ENCODE results near the gene CNPY1. TPM values are rescaled to one million over a fixed set of nuclear protein-coding genes. Genes with fewer than 3 reads are reported as not detected.

The CNPY1 gene
- total RNA-seq, 1 donor from 2014 or later, result not detected

- no peaks in the 10 kb centered on the region for H3K36me3 ChIP-seq
- H3K9me3 ChIP-seq, result no peaks in the 10 kb centered on the region
- peaks cover 7% of the 10 kb centered on the region for H3K4me1 ChIP-seq
- no peak overlapping the region for H3K4me3 ChIP-seq
- no peak overlapping the region for H3K27ac ChIP-seq
- intact Hi-C loops (cut with DNase I), result no loop called here
- H3K27me3 ChIP-seq, result peaks cover 26% of the 10 kb centered on the region
- no peak for DNase-seq (ENCODE audit: extremely low spot score in 2 of 2)
- TF ChIP-seq POLR2A (IDR thresholded peaks at IDR 0.05) (no peak), POLR2AphosphoS5 (IDR thresholded peaks at IDR 0.05; ENCODE audit: insufficient read depth in 1 of 2, low read depth in 1 of 2) (no peak), CTCF (IDR thresholded peaks at IDR 0.05) (no peak)
Measured at GRCh38 chr7:155508376-155509358, 37.7 kb downstream of the CNPY1 start.

- TF ChIP-seq POLR2A (IDR thresholded peaks at IDR 0.05) (no peak), CTCF (IDR thresholded peaks at IDR 0.05) (no peak), POLR2AphosphoS5 (IDR thresholded peaks at IDR 0.05; ENCODE audit: insufficient read depth in 1 of 2, low read depth in 1 of 2) (no peak)
- Histone ChIP-seq H3K27me3 (peaks cover 26% of the 10 kb centered on the region), H3K36me3 (no peaks in the 10 kb centered on the region), H3K9me3 (no peaks in the 10 kb centered on the region), H3K27ac (no peak overlapping the region), H3K4me1 (peaks cover 7% of the 10 kb centered on the region), H3K4me3 (no peak overlapping the region)
- intact Hi-C loops (cut with DNase I), result no loop called here
- no peak for DNase-seq (ENCODE audit: extremely low spot score in 2 of 2)
Measured at GRCh38 chr7:155507576-155507975, 38.8 kb downstream of the CNPY1 start.

- no peaks in the 10 kb centered on the region for H3K9me3 ChIP-seq
- DNase-seq (ENCODE audit: extremely low spot score in 2 of 2), result no peak
- intact Hi-C loops (cut with DNase I), result no loop called here
- H3K27ac ChIP-seq, result no peak overlapping the region
- H3K4me1 ChIP-seq, result peaks cover 7% of the 10 kb centered on the region
- TF ChIP-seq POLR2AphosphoS5 (IDR thresholded peaks at IDR 0.05; ENCODE audit: insufficient read depth in 1 of 2, low read depth in 1 of 2) (no peak), CTCF (IDR thresholded peaks at IDR 0.05) (no peak), POLR2A (IDR thresholded peaks at IDR 0.05) (no peak)
- H3K36me3 ChIP-seq, result no peaks in the 10 kb centered on the region
- no peak overlapping the region for H3K4me3 ChIP-seq
- peaks cover 26% of the 10 kb centered on the region for H3K27me3 ChIP-seq
Measured at GRCh38 chr7:155506854-155507337, 39.5 kb downstream of the CNPY1 start.

DNA sequence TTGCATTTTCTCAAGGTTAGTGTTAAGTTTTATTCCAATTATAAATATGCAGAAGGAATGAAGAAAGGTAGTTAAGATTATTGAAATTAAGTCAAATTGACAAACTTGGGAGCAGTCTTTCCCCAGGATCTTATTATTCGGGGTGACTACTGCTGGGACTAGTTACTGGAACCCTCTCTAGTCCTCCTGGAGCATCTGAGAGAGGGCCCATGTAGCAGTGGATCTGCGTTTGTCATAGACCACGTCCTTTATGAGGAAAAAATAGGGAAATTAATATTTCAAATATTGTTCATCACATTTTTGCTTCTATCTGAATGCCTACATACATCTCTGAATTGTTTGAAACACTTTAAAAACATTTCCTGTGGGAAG, 41.0 kb downstream of the CNPY1 start:
- Histone ChIP-seq H3K4me1 (peaks cover 7% of the 10 kb centered on the region), H3K27ac (no peak overlapping the region), H3K9me3 (no peaks in the 10 kb centered on the region), H3K27me3 (peaks cover 24% of the 10 kb centered on the region), H3K36me3 (no peaks in the 10 kb centered on the region), H3K4me3 (no peak overlapping the region)
- TF ChIP-seq POLR2AphosphoS5 (IDR thresholded peaks at IDR 0.05; ENCODE audit: insufficient read depth in 1 of 2, low read depth in 1 of 2) (no peak), CTCF (IDR thresholded peaks at IDR 0.05) (no peak), POLR2A (IDR thresholded peaks at IDR 0.05) (no peak)
- intact Hi-C loops (cut with DNase I), result no loop called here
- DNase-seq (ENCODE audit: extremely low spot score in 2 of 2), result no peak

Data from vagina (tissue), 2 donors.